K562 (cell line): ENCODE measurements around the gene TP53RK. TPM values are rescaled to one million over a fixed set of nuclear protein-coding genes. Genes with fewer than 3 reads are reported as not detected.

Source experiments
- ATAC-seq: fragments of 200-7000 bp; cut with Tn5 transposase; 3 replicates; pipeline ENCODE4 v1.9.1; 2020; ENCODE audit warnings: moderate library complexity
- BruUV-seq: library from RNA; stranded (reverse); fragments of 400-500 nt; replicated peaks from 2 replicates; lab custom pipeline; 2021; lab: Mats Ljungman, UMichigan
- CTCF ChIA-PET: fragments of 300-600 bp; formaldehyde crosslinking; extraction: SDS; loops from one replicate; lab custom pipeline; 2021; ENCODE audit warnings: low intra/inter-chr PET ratio; lab: Yijun Ruan, JAX
- POLR2A ChIA-PET: fragments of 300-600, 350-650 bp; sonication (Branson Sonifier 250); formaldehyde crosslinking; extraction: SDS; loops from one replicate; lab custom pipeline; 2021; ENCODE audit warnings: antibody characterized with exemption, inconsistent platforms; lab: Yijun Ruan, JAX
- DNase-seq, 4 experiments: peaks; one replicate each; pipeline versions ENCODE4 v3.0.0 to v3.0.0-alpha.2; 2011 to 2018; ENCODE audit warnings: low spot score in 3 of 4, mixed read lengths in 3 of 4; ENCODE audit errors: extremely low read depth in 1 of 4
- FAIRE-seq: peaks from 2 replicates; lab custom pipeline; 2011; peaks lifted over from hg19 to GRCh38; lab: Jason Lieb, UNC
- H2AFZ ChIP-seq: 2 replicates; pipeline ENCODE4 v1.6.0; 2011; ENCODE audit warnings: low read depth, low read length, control low read depth, inconsistent platforms
- H3K27ac ChIP-seq: fragments of 200-600 bp; 3 replicates; pipeline ENCODE4 v1.8.0; 2011; ENCODE audit warnings: low read depth, mild to moderate bottlenecking, control low read depth, inconsistent platforms, low read length, moderate library complexity, mixed read lengths; ENCODE audit errors: extremely low read depth
- H3K27me3 ChIP-seq, 2 experiments: fragments of 300-600 bp in 1 of 2; 2 replicates in 1 of 2; 3 replicates in 1 of 2; pipeline versions ENCODE4 v1.6.0 to v1.8.0; 2011; ENCODE audit warnings: inconsistent platforms in 2 of 2, low read length in 2 of 2, mild to moderate bottlenecking in 1 of 2, mixed read lengths in 1 of 2, moderate library complexity in 1 of 2; ENCODE audit not compliant: control insufficient read depth in 2 of 2, insufficient read depth in 2 of 2
- H3K36me3 ChIP-seq: fragments of 300-600 bp; 3 replicates; pipeline ENCODE4 v1.8.0; 2011; ENCODE audit warnings: mild to moderate bottlenecking, low read length, inconsistent platforms; ENCODE audit not compliant: control insufficient read depth, insufficient read depth
- H3K4me1 ChIP-seq, 2 experiments: fragments of 200-600 bp in 1 of 2; replicated peaks in 1 of 2; 2 replicates in 1 of 2; 3 replicates in 1 of 2; pipeline versions ENCODE4 v1.5.1 to v1.8.0; 2011; ENCODE audit warnings: inconsistent platforms in 2 of 2, low read length in 2 of 2, mild to moderate bottlenecking in 1 of 2, mixed read lengths in 1 of 2, moderate library complexity in 1 of 2; ENCODE audit not compliant: control insufficient read depth in 2 of 2, insufficient read depth in 2 of 2
- H3K4me2 ChIP-seq: 2 replicates; pipeline ENCODE4 v1.6.1; 2011; ENCODE audit warnings: low read length, control low read depth, inconsistent platforms, mixed read lengths; ENCODE audit not compliant: insufficient read depth
- H3K4me3 ChIP-seq: fragments of 200-600 bp; sonication (generic), shearing (Covaris generic); 2 replicates; pipeline ENCODE4 v1.5.1; 2016; ENCODE audit warnings: control low read depth, inconsistent platforms
- H3K79me2 ChIP-seq: fragments of 200-600 bp; 3 replicates; pipeline ENCODE4 v1.8.0; 2011; ENCODE audit warnings: low read length, inconsistent platforms; ENCODE audit not compliant: control insufficient read depth, insufficient read depth
- H3K9ac ChIP-seq, 2 experiments: 2 replicates each; pipeline versions ENCODE4 v1.6.0 to v1.6.1; 2011; ENCODE audit warnings: low read depth in 2 of 2, low read length in 2 of 2, control low read depth in 1 of 2, inconsistent platforms in 1 of 2, mild to moderate bottlenecking in 1 of 2, mixed read lengths in 1 of 2; ENCODE audit not compliant: insufficient read depth in 1 of 2
- H3K9me1 ChIP-seq: one replicate; pipeline ENCODE4 v1.6.0; 2011; ENCODE audit warnings: inconsistent platforms, mild to moderate bottlenecking, low read length, moderate library complexity; ENCODE audit not compliant: control insufficient read depth, insufficient read depth
- H3K9me3 ChIP-seq: replicated peaks from 2 replicates; pipeline ENCODE4 v1.5.1; 2011; ENCODE audit warnings: low read depth, low read length, inconsistent platforms; ENCODE audit not compliant: control insufficient read depth, insufficient read depth
- H4K20me1 ChIP-seq: replicated peaks from 2 replicates; pipeline ENCODE4 v1.6.1; 2011; ENCODE audit warnings: low read length, inconsistent platforms, mixed read lengths; ENCODE audit not compliant: control insufficient read depth, insufficient read depth
- BCOR ChIP-seq: fragments of 450-650 bp; IDR thresholded peaks from 2 replicates; pipeline ENCODE4 v1.6.1; 2016
- BRD4 ChIP-seq: fragments of 200-600 bp; sonication (generic); IDR thresholded peaks from 2 replicates; pipeline ENCODE4 v1.6.1; 2017; ENCODE audit warnings: inconsistent platforms
- CHD2 ChIP-seq: IDR thresholded peaks from 2 replicates; pipeline ENCODE4 v1.6.1; 2011; ENCODE audit warnings: low read depth, low read length
- DACH1 ChIP-seq: fragments of 450-650 bp; IDR thresholded peaks from 2 replicates; pipeline ENCODE4 v1.6.1; 2018; ENCODE audit not compliant: partially characterized antibody
- FOXA1 ChIP-seq: fragments of 450-650 bp; IDR thresholded peaks from 2 replicates; pipeline ENCODE4 v1.6.1; 2016; ENCODE audit warnings: mild to moderate bottlenecking, borderline replicate concordance
- HDAC6 ChIP-seq: IDR thresholded peaks from 2 replicates; pipeline ENCODE4 v1.6.1; 2012; ENCODE audit warnings: low read depth, mild to moderate bottlenecking, control low read depth, inconsistent platforms, low read length, moderate library complexity
- KHSRP ChIP-seq: fragments of 450-650 bp; IDR thresholded peaks from 2 replicates; pipeline ENCODE4 v1.6.1; 2017
- MITF ChIP-seq: IDR thresholded peaks from 2 replicates; pipeline ENCODE4 v1.6.1; 2014; ENCODE audit warnings: antibody characterized with exemption
- RB1 ChIP-seq: fragments of 450-650 bp; IDR thresholded peaks from 2 replicates; pipeline ENCODE4 v1.6.1; 2017; ENCODE audit warnings: low read depth, mild to moderate bottlenecking
- SMARCA5 ChIP-seq: fragments of 450-650 bp; IDR thresholded peaks from 2 replicates; pipeline ENCODE4 v1.6.1; 2016
- SRSF7 ChIP-seq: fragments of 200-400 bp; formaldehyde crosslinking; optimal IDR thresholded peaks from 2 replicates; pipeline ENCODE3; 2017; ENCODE audit warnings: mild to moderate bottlenecking, low read depth, low read length
- TFAP4 ChIP-seq: sonication (generic); formaldehyde crosslinking; IDR thresholded peaks from 2 replicates; pipeline ENCODE4 v1.8.0; 2022; ENCODE audit warnings: missing genetic modification reagents, mild to moderate bottlenecking, moderate library complexity, borderline replicate concordance
- U2AF2 ChIP-seq: fragments of 200-400 bp; formaldehyde crosslinking; optimal IDR thresholded peaks from 2 replicates; pipeline ENCODE3; 2017; ENCODE audit warnings: low read depth, mild to moderate bottlenecking, low read length
- ZBTB33 ChIP-seq: sonication (generic); formaldehyde crosslinking; IDR thresholded peaks from 2 replicates; pipeline ENCODE4 v1.8.1; 2023; ENCODE audit warnings: mild to moderate bottlenecking, missing genetic modification reagents
- ZKSCAN1 ChIP-seq: fragments of 150-350 bp; IDR thresholded peaks from 2 replicates; pipeline ENCODE4 v1.6.1; 2016; ENCODE audit warnings: low read depth, low read length
- ZNF324 ChIP-seq: fragments of 250-450 bp; sonication (Bioruptor Pico); IDR thresholded peaks from 2 replicates; pipeline ENCODE4 v1.4.0; 2020; ENCODE audit warnings: mild to moderate bottlenecking
- ZNF41 ChIP-seq: fragments of 250-450 bp; sonication (Bioruptor Pico); conservative IDR thresholded peaks from 2 replicates; pipeline ENCODE4 v1.4.0; 2020; ENCODE audit warnings: mild to moderate bottlenecking
- ZNF512 ChIP-seq: IDR thresholded peaks from 2 replicates; pipeline ENCODE4 v1.6.1; 2016; ENCODE audit warnings: missing genetic modification characterization, missing compliant biosample characterization
- ZNF77 ChIP-seq: fragments of 250-450 bp; sonication (Bioruptor Pico); IDR thresholded peaks from 2 replicates; pipeline ENCODE4 v1.5.0; 2020
- WGBS: fragments of 100-300 bp; shearing (Covaris generic); methylation state at CpG from one replicate; pipeline ENCODE4 v1.1.6; 2016; ENCODE audit warnings: low coverage, mixed read lengths; ENCODE audit not compliant: insufficient coverage; ENCODE audit errors: missing lambda C conversion rate; 5-methylcytosine and 5-hydroxymethylcytosine counted together
- in situ Hi-C: fragments of 300-500 bp; cut with MboI; formaldehyde crosslinking; loops from 4 replicates; pipeline ENCODE4 v1.15.0; 2018; ENCODE audit warnings: inconsistent platforms, mixed read lengths
- intact Hi-C: fragments of 100-400 bp; cut with micrococcal nuclease; formaldehyde crosslinking; loops from 2 replicates; pipeline ENCODE4 v1.14.2; 2022
- polyA plus RNA-seq, 8 experiments: library from polyadenylated mRNA; depleted of rRNA in 4 of 8; stranded (reverse) in 5 of 8; unstranded in 3 of 8; fragments of >200 nt; fragmentation: Nextera tagmentation in 2 of 8; fragmentation: Illumina TruSeq in 1 of 8; extraction: Ambion mirVana in 2 of 8; extraction: Trizol in 1 of 8; gene quantifications; 2 replicates each; pipeline versions ENCODE4 v1.2.1 to v1.2.3, GENCODE V29; 2011 to 2014; ENCODE audit warnings: inconsistent platforms in 1 of 8, missing spikeins in 1 of 8
- total RNA-seq, 7 experiments: library from RNA; depleted of rRNA in 6 of 7; stranded (reverse); fragments of >200 nt in 6 of 7; fragmentation: Illumina TruSeq in 2 of 7; extraction: Trizol in 2 of 7; gene quantifications; 2 replicates each; pipeline versions ENCODE4 v1.2.1 to v1.2.3, GENCODE V29; 2011 to 2021; ENCODE audit warnings: low replicate concordance in 1 of 7

TP53RK gene
- total and polyA plus RNA-seq, 9 of the 15 experiments (the other 6 are each of a cell fraction or from before 2014, with no cell fraction given) = 2.9 to 43.5 (median 17.2) TPM

GRCh38 chr20:46639587-46639986, 49.7 kb downstream of the TP53RK start:
- Histone ChIP-seq H3K79me2 (no peaks in the 10 kb centered on the region), H3K4me2 (no peak overlapping the region), H3K9me1 (no peaks in the 10 kb centered on the region), H3K9ac (no peak overlapping the region), H3K4me1 (peaks cover 9% of the 10 kb centered on the region in 2 experiments; a peak in 4 of 5 replicates), H3K9me3 (no peaks in the 10 kb centered on the region), H3K27ac (no peak overlapping the region), H3K36me3 (no peaks in the 10 kb centered on the region), H3K27me3 (no peaks in the 10 kb centered on the region), H2AFZ (no peak overlapping the region), H3K4me3 (no peak overlapping the region), H4K20me1 (no peaks in the 10 kb centered on the region)
- in situ Hi-C loops = no loop called here
- ChIA-PET POLR2A (interaction anchor here (0.6 to 1.2 kb wide), 3 partner anchors 36 to 51 kb away, joined by 3 to 6 read pairs (median 3); no protein-coding TSS in a partner anchor), CTCF (no interaction called here)
- no TSS peak for BruUV-seq
- ATAC-seq (no peak), DNase-seq (no peak), FAIRE-seq (no peak)
- WGBS = 84% methylated on average over 3 of the region's 3 CpGs
- intact Hi-C loops = no loop called here
- TF ChIP-seq KHSRP (no peak), DACH1 (no peak), BCOR (peak; percentile 95), U2AF2 (no peak), ZNF324 (CRISPR knock-in tag) (no peak), RB1 (no peak), TFAP4 (CRISPR knock-in tag) (no peak), SRSF7 (no peak), HDAC6 (no peak), SMARCA5 (peak; percentile 74), MITF (no peak), ZNF77 (CRISPR knock-in tag) (no peak), ZNF512 (tag) (no peak), CHD2 (no peak), FOXA1 (no peak), ZNF41 (CRISPR knock-in tag) (no peak), BRD4 (no peak), ZKSCAN1 (no peak), ZBTB33 (CRISPR knock-in tag) (no peak)
